CD4-positive, CD25-positive, alpha-beta regulatory T cell (primary cell): ENCODE measurements around the gene APOA4. TPM values are rescaled to one million over a fixed set of nuclear protein-coding genes. Genes with fewer than 3 reads are reported as not detected.

Experiments
- ATAC-seq, 2 donors: fragments of 150-1000 bp; cut with Tn5 transposase; one replicate each; pipeline ENCODE4 v1.10.0; 2021; ENCODE audit warnings: low read depth in 2 of 2, moderate number of reproducible peaks in 2 of 2, moderate library complexity in 1 of 2
- DNase-seq, 3 donors: peaks; one replicate each; pipeline versions ENCODE4 v3.0.0 to v3.0.0-alpha.2; 2012 to 2022; ENCODE audit warnings: mixed read lengths in 1 of 3
- H3K27ac ChIP-seq: one replicate; pipeline ENCODE4 v1.7.0; 2013; ENCODE audit warnings: mild to moderate bottlenecking, low read length; ENCODE audit not compliant: insufficient read depth, poor library complexity, severe bottlenecking
- H3K27me3 ChIP-seq: one replicate; pipeline ENCODE4 v1.7.0; 2013; ENCODE audit warnings: low read length; ENCODE audit not compliant: control insufficient read depth, insufficient read depth
- H3K36me3 ChIP-seq: one replicate; pipeline ENCODE4 v1.7.0; 2013; ENCODE audit warnings: mild to moderate bottlenecking, low read length, moderate library complexity; ENCODE audit not compliant: control insufficient read depth, insufficient read depth
- H3K4me1 ChIP-seq: 2 replicates; pipeline ENCODE4 v1.7.0; 2013; ENCODE audit warnings: mild to moderate bottlenecking, low read length; ENCODE audit not compliant: insufficient read depth, control insufficient read depth, poor library complexity, severe bottlenecking
- H3K4me3 ChIP-seq: one replicate; pipeline ENCODE4 v1.7.0; 2013; ENCODE audit warnings: low read depth, mild to moderate bottlenecking, low read length, moderate library complexity
- H3K9me3 ChIP-seq, 2 experiments: 1 replicate in 1 of 2; 2 replicates in 1 of 2; pipeline ENCODE4 v1.7.0; 2013; ENCODE audit warnings: low read length in 2 of 2, mild to moderate bottlenecking in 1 of 2, moderate library complexity in 1 of 2; ENCODE audit not compliant: control insufficient read depth in 2 of 2
- H3K27ac Mint-ChIP-seq, 3 donors: one replicate each; pipeline ENCODE4 v1.8.0; 2020 to 2022; ENCODE audit warnings: mild to moderate bottlenecking in 3 of 3, mixed read lengths in 3 of 3, moderate library complexity in 2 of 3
- H3K27me3 Mint-ChIP-seq: one replicate; pipeline ENCODE4 v1.8.0; 2022; ENCODE audit warnings: mild to moderate bottlenecking, mixed read lengths
- H3K36me3 Mint-ChIP-seq: one replicate; pipeline ENCODE4 v1.8.0; 2020; ENCODE audit warnings: mixed read lengths
- H3K4me1 Mint-ChIP-seq, 4 donors: one replicate each; pipeline ENCODE4 v1.8.0; 2020 to 2022; ENCODE audit warnings: mixed read lengths in 4 of 4, mild to moderate bottlenecking in 1 of 4
- H3K4me3 Mint-ChIP-seq, 4 donors: one replicate each; pipeline ENCODE4 v1.8.0; 2020 to 2022; ENCODE audit warnings: mild to moderate bottlenecking in 4 of 4, mixed read lengths in 4 of 4, moderate library complexity in 3 of 4
- H3K9me3 Mint-ChIP-seq, 7 donors: one replicate each; pipeline ENCODE4 v1.8.0; 2020 to 2022; ENCODE audit warnings: mixed read lengths in 7 of 7, mild to moderate bottlenecking in 3 of 7, moderate library complexity in 2 of 7
- polyA plus RNA-seq, 4 donors: library from polyadenylated mRNA; unstranded; fragments of 300-500 nt; fragmentation: Illumina TruSeq; gene quantifications; one replicate each; pipeline ENCODE4 v1.2.3, GENCODE V29; 2021
- total RNA-seq: library from RNA; stranded (reverse); gene quantifications from one replicate; pipeline ENCODE4 v1.2.3, GENCODE V29; 2022

APOA4 gene
- not detected for total RNA-seq
- not detected for polyA plus RNA-seq

- Mint-ChIP-seq H3K27me3 (no peaks in the 10 kb centered on the region), H3K27ac (peak within 1 kb of the TSS in 1 of 3 donors; percentile 17), H3K9me3 (no peaks in the 10 kb centered on the region), H3K4me1 (no peaks in the 10 kb centered on the region), H3K4me3 (no peak within 1 kb of the TSS), H3K36me3 (no peaks in the 10 kb centered on the region)
- Histone ChIP-seq H3K9me3 (no peaks in the 10 kb centered on the region), H3K36me3 (no peaks in the 10 kb centered on the region), H3K27me3 (no peaks in the 10 kb centered on the region), H3K4me1 (no peaks in the 10 kb centered on the region), H3K4me3 (no peak within 1 kb of the TSS), H3K27ac (no peak within 1 kb of the TSS)
- ATAC-seq (no peak), DNase-seq (no peak)
Measured at GRCh38 chr11:116823031-116823843, at the start of gene APOA4. TSS of gene APOA4 (minus strand) at chr11:116823304. CDS start at chr11:116823191, 113 bp downstream.

GRCh38 chr11:116871248-116871647 is 48.1 kb upstream of the APOA4 start:
- no peak overlapping the region for H3K27ac ChIP-seq
- Mint-ChIP-seq H3K27ac (peak overlapping the region; percentile 6 to 91 (median 71)), H3K4me1 (peaks cover 0 to 10% (median 0%) of the 10 kb centered on the region in 4 donors), H3K36me3 (peaks cover 75% of the 10 kb centered on the region), H3K4me3 (no peak overlapping the region), H3K27me3 (no peaks in the 10 kb centered on the region), H3K9me3 (peaks cover 0 to 1% (median 0%) of the 10 kb centered on the region in 7 donors)
- DNase-seq (no peak), ATAC-seq (no peak)
- no peaks in the 10 kb centered on the region for H3K4me1 ChIP-seq
- no peaks in the 10 kb centered on the region for H3K9me3 ChIP-seq
- H3K27me3 ChIP-seq: no peaks in the 10 kb centered on the region
- H3K4me3 ChIP-seq: no peak overlapping the region
- peaks cover 83% of the 10 kb centered on the region for H3K36me3 ChIP-seq

- Histone ChIP-seq H3K4me3 (no peak overlapping the region), H3K36me3 (peaks cover 83% of the 10 kb centered on the region), H3K27ac (no peak overlapping the region), H3K27me3 (no peaks in the 10 kb centered on the region), H3K4me1 (no peaks in the 10 kb centered on the region), H3K9me3 (no peaks in the 10 kb centered on the region)
- Mint-ChIP-seq H3K36me3 (peaks cover 74% of the 10 kb centered on the region), H3K27ac (peak overlapping the region; percentile 48 to 75 (median 61)), H3K4me1 (peaks cover 0 to 11% (median 0%) of the 10 kb centered on the region in 4 donors), H3K4me3 (no peak overlapping the region), H3K9me3 (peaks cover 0 to 1% (median 0%) of the 10 kb centered on the region in 7 donors), H3K27me3 (no peaks in the 10 kb centered on the region)
- DNase-seq: no peak
- no peak for ATAC-seq
Measured at GRCh38 chr11:116870054-116870453, 47.0 kb upstream of the APOA4 start.

GRCh38 chr11:116869610-116870009 is 46.5 kb upstream of the APOA4 start:
- no peak for ATAC-seq
- H3K4me3 Mint-ChIP-seq: no peak overlapping the region
- H3K27ac Mint-ChIP-seq: peak overlapping the region in 2 of 3 donors; percentile 61 to 75
- H3K27me3 Mint-ChIP-seq: no peaks in the 10 kb centered on the region
- Histone ChIP-seq H3K9me3 (no peaks in the 10 kb centered on the region), H3K4me1 (no peaks in the 10 kb centered on the region), H3K27me3 (no peaks in the 10 kb centered on the region), H3K36me3 (peaks cover 82% of the 10 kb centered on the region), H3K27ac (no peak overlapping the region), H3K4me3 (no peak overlapping the region)
- H3K4me1 Mint-ChIP-seq: peaks cover 0 to 11% (median 0%) of the 10 kb centered on the region in 4 donors
- H3K9me3 Mint-ChIP-seq: peaks cover 0 to 1% (median 0%) of the 10 kb centered on the region in 7 donors
- H3K36me3 Mint-ChIP-seq: peaks cover 71% of the 10 kb centered on the region
- DNase-seq: no peak

GRCh38 chr11:116868066-116868465 is 45.0 kb upstream of the APOA4 start:
- Histone ChIP-seq H3K9me3 (no peaks in the 10 kb centered on the region), H3K36me3 (peaks cover 83% of the 10 kb centered on the region), H3K27ac (no peak overlapping the region), H3K27me3 (no peaks in the 10 kb centered on the region), H3K4me1 (no peaks in the 10 kb centered on the region), H3K4me3 (no peak overlapping the region)
- peaks cover 0 to 1% (median 0%) of the 10 kb centered on the region in 7 donors for H3K9me3 Mint-ChIP-seq
- H3K4me3 Mint-ChIP-seq: no peak overlapping the region
- peaks cover 0 to 11% (median 0%) of the 10 kb centered on the region in 4 donors for H3K4me1 Mint-ChIP-seq
- peak overlapping the region in 2 of 3 donors; percentile 29 to 58 for H3K27ac Mint-ChIP-seq
- H3K27me3 Mint-ChIP-seq: no peaks in the 10 kb centered on the region
- ATAC-seq: no peak
- peaks cover 74% of the 10 kb centered on the region for H3K36me3 Mint-ChIP-seq
- no peak for DNase-seq

GRCh38 chr11:116867619-116868018 is 44.5 kb upstream of the APOA4 start:
- Mint-ChIP-seq H3K36me3 (peaks cover 74% of the 10 kb centered on the region), H3K4me1 (peaks cover 0 to 9% (median 0%) of the 10 kb centered on the region in 4 donors), H3K4me3 (no peak overlapping the region), H3K27me3 (no peaks in the 10 kb centered on the region), H3K27ac (peak overlapping the region in 2 of 3 donors; percentile 29 to 38), H3K9me3 (peaks cover 0 to 1% (median 0%) of the 10 kb centered on the region in 7 donors)
- Histone ChIP-seq H3K4me3 (no peak overlapping the region), H3K36me3 (peaks cover 81% of the 10 kb centered on the region), H3K4me1 (no peaks in the 10 kb centered on the region), H3K27me3 (no peaks in the 10 kb centered on the region), H3K9me3 (no peaks in the 10 kb centered on the region), H3K27ac (no peak overlapping the region)
- no peak for DNase-seq
- no peak for ATAC-seq

- Mint-ChIP-seq H3K27ac (peak overlapping the region in 1 of 3 donors; percentile 38), H3K4me1 (peaks cover 0 to 9% (median 0%) of the 10 kb centered on the region in 4 donors), H3K4me3 (no peak overlapping the region), H3K36me3 (peaks cover 78% of the 10 kb centered on the region), H3K27me3 (no peaks in the 10 kb centered on the region), H3K9me3 (peaks cover 0 to under 1% (median 0%) of the 10 kb centered on the region in 7 donors)
- Histone ChIP-seq H3K9me3 (no peaks in the 10 kb centered on the region), H3K4me3 (no peak overlapping the region), H3K27me3 (no peaks in the 10 kb centered on the region), H3K36me3 (peaks cover 85% of the 10 kb centered on the region), H3K4me1 (no peaks in the 10 kb centered on the region), H3K27ac (no peak overlapping the region)
- DNase-seq (no peak), ATAC-seq (no peak)
Measured at GRCh38 chr11:116866804-116867455, 43.8 kb upstream of the APOA4 start.
